Retinal pigment epithelial cell (primary cell): Measurements from ENCODE around the gene SLF2.
"Not testable (repeated sequence)": the region's sequence is repeated elsewhere in the genome, so short reads cannot be mapped to it uniquely, and the experiment has no call there.

ENCODE experiments used
- DNase-seq: peaks from one replicate; pipeline ENCODE4 v3.0.0-alpha.2; 2010; ENCODE audit warnings: low read depth
- H3K4me3 ChIP-seq: 2 replicates; pipeline ENCODE4 v1.5.1; 2011; ENCODE audit warnings: mild to moderate bottlenecking, low read length, control low read depth, moderate library complexity
- CTCF ChIP-seq: conservative IDR thresholded peaks from 2 replicates; pipeline ENCODE4 v1.5.1; 2011; ENCODE audit warnings: low read depth, low read length, control low read depth, inconsistent platforms

SLF2 gene

GRCh38 chr10:100881556-100882213 lies 31.1 kb upstream of the SLF2 start:
- no peak overlapping the region for H3K4me3 ChIP-seq
- no peak for DNase-seq
- TF ChIP-seq CTCF: no peak

- H3K4me3 ChIP-seq: no peak overlapping the region
- DNase-seq: no peak
- TF ChIP-seq CTCF: no peak
These were observed 30.5 kb upstream of the SLF2 start for GRCh38 chr10:100882252-100882651.

DNA sequence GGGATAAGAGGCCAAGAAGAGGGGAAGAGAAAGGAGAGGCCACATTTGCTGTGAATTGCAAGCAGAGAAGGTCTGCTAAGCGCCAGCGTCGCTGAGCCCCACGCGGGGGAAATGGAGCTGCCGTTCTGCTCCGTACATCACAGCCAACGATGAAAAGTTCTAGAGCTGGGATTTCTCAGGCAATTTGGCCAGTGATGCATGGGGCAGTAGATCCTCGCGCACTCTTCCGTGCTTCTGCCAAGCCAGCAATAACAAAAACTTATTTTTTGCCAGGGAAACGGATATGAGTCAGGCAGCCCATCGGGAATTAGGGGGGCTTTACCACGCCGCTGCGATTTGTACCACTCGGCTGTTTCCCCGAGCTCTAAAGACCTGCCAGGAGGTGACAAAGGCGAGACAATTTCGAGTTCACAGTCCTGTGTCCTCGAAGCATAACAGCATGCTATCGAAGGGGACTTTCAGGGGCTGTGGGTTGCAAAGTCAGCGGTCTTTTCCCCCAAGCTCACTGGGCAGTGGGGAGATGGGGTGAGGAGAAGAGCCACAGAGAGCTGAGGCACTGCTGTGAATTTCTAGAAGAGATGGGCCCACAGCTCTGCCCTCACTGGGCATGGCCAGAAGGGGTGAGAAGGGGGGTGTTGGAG lies 30.0 kb upstream of the SLF2 start:
- TF ChIP-seq CTCF: no peak
- H3K4me3 ChIP-seq: no peak overlapping the region
- DNase-seq: peak; percentile 10

DNA sequence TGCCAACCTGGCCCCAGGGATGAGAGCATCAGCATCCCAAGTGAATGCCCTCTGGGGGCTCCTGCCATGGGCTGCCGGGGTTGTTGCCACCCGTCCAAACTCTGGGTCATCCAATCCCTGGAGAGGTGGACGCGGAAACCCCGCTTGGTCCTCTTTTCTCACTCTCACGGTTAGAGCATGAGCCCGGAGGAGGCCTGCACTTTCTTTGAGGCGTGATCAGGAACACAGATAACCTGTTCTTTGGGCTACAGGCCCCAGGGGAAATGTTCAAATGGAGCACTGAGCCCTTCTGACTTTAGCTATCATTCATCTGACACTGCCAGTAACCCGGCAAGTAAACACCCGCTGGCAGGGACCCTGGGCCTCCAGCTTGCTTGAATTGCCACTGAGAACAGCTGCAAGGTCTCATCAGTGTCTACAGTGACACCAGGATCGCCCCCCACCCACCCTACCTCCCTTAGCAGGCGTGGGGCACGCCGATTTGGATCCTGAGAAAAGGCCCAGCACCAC lies 29.4 kb upstream of the SLF2 start:
- no peak for TF ChIP-seq CTCF
- DNase-seq: no peak
- no peak overlapping the region for H3K4me3 ChIP-seq

DNA sequence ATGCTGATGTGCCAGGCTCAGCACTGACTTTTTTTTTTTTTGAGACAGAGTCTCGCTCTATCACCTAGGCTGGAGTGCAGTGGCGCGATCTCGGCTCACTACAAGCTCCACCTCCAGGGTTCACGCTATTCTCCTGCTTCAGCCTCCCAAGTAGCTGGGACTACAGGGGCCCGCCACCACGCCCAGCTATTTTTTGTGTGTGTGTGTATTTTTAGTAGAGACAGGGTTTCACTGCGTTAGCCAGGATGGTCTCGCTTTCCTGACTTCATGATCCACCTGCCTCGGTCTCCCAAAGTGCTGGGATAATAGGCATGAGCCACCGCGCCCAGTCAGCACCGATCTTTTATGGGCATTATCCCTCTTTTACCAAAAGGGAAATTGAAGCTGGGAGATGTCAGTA lies 27.2 kb upstream of the SLF2 start:
- not testable (repeated sequence) for H3K4me3 ChIP-seq, DNase-seq

DNA sequence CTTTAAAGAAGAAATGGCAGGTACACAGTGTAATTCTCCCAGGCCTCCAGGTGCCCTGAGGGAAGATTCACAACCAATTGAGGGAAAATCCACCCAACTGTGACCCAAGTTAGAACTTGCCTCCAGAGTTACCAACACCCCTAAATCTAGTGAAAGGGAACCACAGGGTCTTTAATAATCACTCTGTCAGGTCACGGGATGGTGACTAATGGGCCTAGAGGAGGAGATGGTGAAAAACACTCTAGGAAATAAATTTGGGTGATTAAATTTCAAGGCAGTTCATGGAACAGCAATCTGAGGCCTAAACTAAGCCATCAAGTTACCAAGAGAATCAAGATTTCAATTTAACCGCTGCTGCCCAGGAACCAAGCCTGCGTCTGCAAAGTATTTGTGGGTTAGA lies 26.7 kb upstream of the SLF2 start:
- no peak for TF ChIP-seq CTCF
- no peak overlapping the region for H3K4me3 ChIP-seq
- no peak for DNase-seq

GRCh38 chr10:100886521-100886920 lies 26.2 kb upstream of the SLF2 start:
- no peak for DNase-seq
- TF ChIP-seq CTCF: no peak

More at GRCh38 chr10:100886521-100886920, 26.2 kb upstream of the SLF2 start:
- no peak overlapping the region for H3K4me3 ChIP-seq
